Progenitor cell of endocrine pancreas (in vitro differentiated cells): Measurements from ENCODE around the gene ANKRD40. TPM values are rescaled to one million over a fixed set of nuclear protein-coding genes. Genes with fewer than 3 reads are reported as not detected.

Experiments used
- DNase-seq: peaks from one replicate; pipeline ENCODE4 v3.0.0; 2021; ENCODE audit warnings: low spot score; ENCODE audit not compliant: unreplicated experiment
- H3K27ac Mint-ChIP-seq: 2 replicates; pipeline ENCODE4 v1.8.0; 2021; ENCODE audit warnings: mild to moderate bottlenecking, moderate library complexity, mixed read lengths
- H3K27me3 Mint-ChIP-seq: 2 replicates; pipeline ENCODE4 v1.8.0; 2021; ENCODE audit warnings: mixed read lengths
- H3K36me3 Mint-ChIP-seq: 2 replicates; pipeline ENCODE4 v1.8.0; 2022; ENCODE audit warnings: mixed read lengths; ENCODE audit not compliant: insufficient read depth
- H3K4me1 Mint-ChIP-seq: 2 replicates; pipeline ENCODE4 v1.8.0; 2021; ENCODE audit warnings: low read depth, mixed read lengths
- H3K4me3 Mint-ChIP-seq: 2 replicates; pipeline ENCODE4 v1.8.0; 2021; ENCODE audit warnings: low read depth, mild to moderate bottlenecking, moderate library complexity, mixed read lengths
- H3K9me3 Mint-ChIP-seq: 2 replicates; pipeline ENCODE4 v1.8.0; 2021; ENCODE audit warnings: low read depth, mixed read lengths
- CTCF ChIP-seq: fragments of 200-600 bp; sonication (generic); IDR thresholded peaks from one replicate; pipeline ENCODE4 v1.5.0; 2021; ENCODE audit warnings: antibody characterized with exemption, mild to moderate bottlenecking; ENCODE audit not compliant: unreplicated experiment
- total RNA-seq: library from RNA; stranded (reverse); gene quantifications from 2 replicates; pipeline ENCODE4 v1.2.1, GENCODE V29; 2021

Gene ANKRD40
- total RNA-seq, 1 donor from 2014 or later: 39.0 TPM

DNA sequence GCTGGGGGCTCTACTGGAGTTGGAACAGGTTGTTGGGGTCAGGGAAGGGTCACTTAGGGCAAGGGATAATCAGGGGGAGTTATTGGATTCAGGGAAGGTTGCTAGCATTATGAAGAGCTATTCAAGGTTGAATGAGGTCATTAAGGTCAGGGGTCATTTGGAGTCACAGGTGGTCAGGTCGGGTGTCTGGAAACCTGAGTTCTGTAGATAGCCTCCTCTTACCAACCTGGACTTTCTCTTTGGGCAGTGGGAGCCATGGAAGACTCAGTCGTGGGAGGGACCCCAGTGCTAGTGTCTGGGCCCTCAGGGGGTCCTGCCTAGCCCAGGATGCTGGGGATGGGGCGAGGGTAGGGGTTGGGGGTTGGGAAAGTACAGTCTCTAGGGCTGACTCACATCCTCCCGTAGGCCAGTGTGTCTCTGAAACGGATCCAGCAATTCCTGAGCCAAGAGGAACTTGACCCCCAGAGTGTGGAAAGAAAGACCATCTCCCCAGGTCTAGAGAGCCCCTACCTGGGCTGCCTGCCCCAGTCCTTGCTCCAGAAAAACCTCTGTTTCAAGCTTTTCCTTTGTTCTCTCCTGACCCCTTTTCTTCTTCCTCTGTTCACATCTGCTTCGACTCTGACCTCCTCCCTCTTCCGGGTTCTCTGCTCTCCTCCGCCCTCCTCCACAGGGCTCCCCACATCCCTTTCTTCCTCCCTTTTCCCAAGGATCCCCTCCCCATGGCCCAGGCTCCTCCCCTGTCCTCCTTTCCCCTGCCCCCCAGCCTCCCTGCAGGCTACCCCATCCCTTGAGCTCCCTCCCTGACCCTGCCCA is 39.5 kb downstream of the ANKRD40 start:
- peak overlapping the region; percentile 80 for H3K27ac Mint-ChIP-seq
- H3K9me3 Mint-ChIP-seq: no peaks in the 10 kb centered on the region
- H3K4me1 Mint-ChIP-seq: peaks cover 11% of the 10 kb centered on the region
- H3K36me3 Mint-ChIP-seq: no peaks in the 10 kb centered on the region
- no peak overlapping the region for H3K4me3 Mint-ChIP-seq
- TF ChIP-seq CTCF: no peak
- H3K27me3 Mint-ChIP-seq: peaks cover under 1% of the 10 kb centered on the region
- DNase-seq: no peak

DNA sequence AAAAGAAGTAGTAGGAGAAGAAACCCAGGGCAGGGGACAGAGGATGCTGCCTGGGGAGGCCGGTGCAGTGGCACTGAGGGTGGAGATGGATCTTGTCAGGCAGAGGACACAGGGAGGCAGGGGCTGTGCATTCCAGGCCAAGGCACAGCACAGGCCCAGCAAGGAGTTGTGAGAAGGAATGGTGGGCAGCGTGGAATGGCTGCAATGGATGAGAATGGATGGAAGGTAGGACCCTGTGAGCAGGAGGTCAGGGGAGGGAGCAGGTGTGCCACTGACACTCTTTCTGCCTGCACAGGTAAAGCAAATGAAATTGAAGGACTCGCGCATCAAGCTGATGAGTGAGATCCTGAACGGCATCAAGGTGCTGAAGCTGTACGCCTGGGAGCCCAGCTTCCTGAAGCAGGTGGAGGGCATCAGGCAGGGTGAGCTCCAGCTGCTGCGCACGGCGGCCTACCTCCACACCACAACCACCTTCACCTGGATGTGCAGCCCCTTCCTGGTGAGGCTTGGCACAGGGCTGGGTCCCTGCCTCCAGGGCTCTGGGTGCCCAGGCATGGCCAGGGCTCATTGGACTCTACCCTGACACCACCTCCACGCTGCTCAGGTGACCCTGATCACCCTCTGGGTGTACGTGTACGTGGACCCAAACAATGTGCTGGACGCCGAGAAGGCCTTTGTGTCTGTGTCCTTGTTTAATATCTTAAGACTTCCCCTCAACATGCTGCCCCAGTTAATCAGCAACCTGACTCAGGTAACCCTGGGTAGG is 40.3 kb downstream of the ANKRD40 start:
- Mint-ChIP-seq H3K27me3 (peaks cover 3% of the 10 kb centered on the region), H3K36me3 (no peaks in the 10 kb centered on the region), H3K4me3 (peak overlapping the region; percentile 38), H3K27ac (peak overlapping the region; percentile 80), H3K4me1 (peaks cover 11% of the 10 kb centered on the region), H3K9me3 (no peaks in the 10 kb centered on the region)
- no peak for TF ChIP-seq CTCF
- no peak for DNase-seq

- Mint-ChIP-seq H3K36me3 (no peaks in the 10 kb centered on the region), H3K27me3 (peaks cover 3% of the 10 kb centered on the region), H3K4me1 (peaks cover 20% of the 10 kb centered on the region), H3K9me3 (no peaks in the 10 kb centered on the region), H3K27ac (peak overlapping the region; percentile 23), H3K4me3 (no peak overlapping the region)
- TF ChIP-seq CTCF: no peak
- no peak for DNase-seq
Observed at GRCh38 chr17:50666316-50666715, 41.4 kb downstream of the ANKRD40 start.

DNA sequence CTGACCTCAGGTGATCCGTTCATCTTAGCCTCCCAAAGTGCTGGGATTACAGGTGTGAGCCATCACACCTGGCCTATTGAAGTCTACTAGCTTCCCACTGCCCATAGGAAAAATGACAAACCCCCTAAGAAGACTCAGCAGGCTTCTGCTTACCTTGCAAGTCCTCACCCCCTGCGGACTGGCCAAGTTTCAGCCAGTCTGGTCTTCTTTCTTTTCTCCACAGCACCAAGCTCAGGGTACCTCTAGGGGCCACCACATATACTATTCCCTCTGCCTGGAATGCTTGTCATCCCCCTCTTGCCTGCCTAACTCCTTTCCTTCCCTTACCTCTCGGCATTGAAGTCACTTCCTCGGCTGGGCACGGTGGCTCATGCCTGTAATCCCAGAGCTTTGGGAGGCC is 41.9 kb downstream of the ANKRD40 start:
- peaks cover 3% of the 10 kb centered on the region for H3K27me3 Mint-ChIP-seq
- no peak for DNase-seq
- TF ChIP-seq CTCF: no peak
- no peak overlapping the region for H3K27ac Mint-ChIP-seq
- no peaks in the 10 kb centered on the region for H3K9me3 Mint-ChIP-seq
- peaks cover 22% of the 10 kb centered on the region for H3K4me1 Mint-ChIP-seq
- no peaks in the 10 kb centered on the region for H3K36me3 Mint-ChIP-seq
- H3K4me3 Mint-ChIP-seq: no peak overlapping the region

GRCh38 chr17:50664788-50665458 is 42.8 kb downstream of the ANKRD40 start:
- TF ChIP-seq CTCF: no peak
- DNase-seq: no peak
- Mint-ChIP-seq H3K27ac (no peak overlapping the region), H3K36me3 (no peaks in the 10 kb centered on the region), H3K4me1 (peaks cover 25% of the 10 kb centered on the region), H3K4me3 (no peak overlapping the region), H3K9me3 (no peaks in the 10 kb centered on the region), H3K27me3 (peaks cover 3% of the 10 kb centered on the region)
